Endothelial cell of umbilical vein (primary cell): Measurements from ENCODE around the gene SPACA1. TPM values are rescaled to one million over a fixed set of nuclear protein-coding genes. Genes with fewer than 3 reads are reported as not detected.
"Not testable (repeated sequence)": the region's sequence is repeated elsewhere in the genome, so short reads cannot be mapped to it uniquely, and the experiment has no call there.

Experiments
- BruUV-seq: library from RNA; stranded (reverse); fragments of 400-500 nt; replicated peaks from 2 replicates; lab custom pipeline; 2021; lab: Mats Ljungman, UMichigan
- CTCF ChIA-PET: fragments of 300-600, 350-600 bp; sonication (Branson Sonifier 250); formaldehyde crosslinking; loops from one replicate; lab custom pipeline; 2021; ENCODE audit warnings: antibody characterized with exemption, inconsistent platforms; lab: Charles Lee
- POLR2A ChIA-PET: fragments of 300-600, 350-600 bp; sonication (Branson Sonifier 250); formaldehyde crosslinking; loops from one replicate; lab custom pipeline; 2021; ENCODE audit warnings: antibody characterized with exemption, inconsistent platforms; lab: Charles Lee
- DNase-seq: peaks from one replicate; pipeline ENCODE4 v3.0.0-alpha.2; 2011; ENCODE audit warnings: low read depth, low spot score
- FAIRE-seq: peaks from 2 replicates; lab custom pipeline; 2011; peaks lifted over from hg19 to GRCh38; lab: Jason Lieb, UNC
- H2AFZ ChIP-seq: 2 replicates; pipeline ENCODE4 v1.6.0; 2012; ENCODE audit warnings: low read depth, low read length, control low read depth, inconsistent platforms
- H3K27ac ChIP-seq: 2 replicates; pipeline ENCODE4 v1.5.1; 2011; ENCODE audit warnings: low read depth, mild to moderate bottlenecking, control low read depth, low read length, moderate library complexity; ENCODE audit not compliant: insufficient read depth
- H3K27me3 ChIP-seq, 2 experiments: 2 replicates each; pipeline versions ENCODE4 v1.6.0 to v1.6.1; 2011; ENCODE audit warnings: low read length in 2 of 2, mixed read lengths in 1 of 2; ENCODE audit not compliant: control insufficient read depth in 2 of 2, insufficient read depth in 2 of 2
- H3K36me3 ChIP-seq, 2 experiments: 2 replicates in 1 of 2; 3 replicates in 1 of 2; pipeline ENCODE4 v1.5.1; 2011; ENCODE audit warnings: low read length in 2 of 2, mild to moderate bottlenecking in 1 of 2, moderate library complexity in 1 of 2; ENCODE audit not compliant: control insufficient read depth in 2 of 2, insufficient read depth in 2 of 2; ENCODE audit errors: extremely low read depth in 1 of 2
- H3K4me1 ChIP-seq: 3 replicates; pipeline ENCODE4 v1.5.1; 2011; ENCODE audit warnings: mild to moderate bottlenecking, low read length; ENCODE audit not compliant: control insufficient read depth, insufficient read depth; ENCODE audit errors: extremely low read depth
- H3K4me2 ChIP-seq: 2 replicates; pipeline ENCODE4 v1.6.1; 2011; ENCODE audit warnings: low read length, control low read depth, mixed read lengths; ENCODE audit not compliant: insufficient read depth
- H3K4me3 ChIP-seq, 3 experiments: fragments of 200-600 bp in 1 of 3; sonication (generic), shearing (Covaris generic) in 1 of 3; replicated peaks in 1 of 3; 2 replicates each; pipeline ENCODE4 v1.5.1; 2011 to 2016; ENCODE audit warnings: control low read depth in 3 of 3, low read length in 3 of 3, mild to moderate bottlenecking in 2 of 3, inconsistent platforms in 1 of 3, low read depth in 1 of 3, moderate library complexity in 1 of 3; ENCODE audit not compliant: insufficient read depth in 1 of 3
- H3K79me2 ChIP-seq: 2 replicates; pipeline ENCODE4 v1.6.0; 2012; ENCODE audit warnings: low read length, inconsistent platforms; ENCODE audit not compliant: control insufficient read depth, insufficient read depth
- H3K9ac ChIP-seq: replicated peaks from 2 replicates; pipeline ENCODE3; 2011; ENCODE audit warnings: low read length, control low read depth; ENCODE audit not compliant: insufficient read depth; ENCODE audit errors: extremely low read depth
- H3K9me1 ChIP-seq: replicated peaks from 3 replicates; pipeline ENCODE4 v1.6.0; 2011; ENCODE audit warnings: mild to moderate bottlenecking, low read length; ENCODE audit not compliant: control insufficient read depth, insufficient read depth; ENCODE audit errors: extremely low read depth
- H3K9me3 ChIP-seq: replicated peaks from 2 replicates; pipeline ENCODE4 v1.5.1; 2012; ENCODE audit warnings: low read length, inconsistent platforms; ENCODE audit not compliant: control insufficient read depth, insufficient read depth
- H4K20me1 ChIP-seq: replicated peaks from 2 replicates; pipeline ENCODE3; 2011; ENCODE audit warnings: mild to moderate bottlenecking, low read length; ENCODE audit not compliant: control insufficient read depth, insufficient read depth; ENCODE audit errors: extremely low read depth
- EZH2 ChIP-seq: IDR thresholded peaks from 2 replicates; pipeline ENCODE4 v1.6.1; 2012; ENCODE audit warnings: borderline replicate concordance, low read depth, mild to moderate bottlenecking, moderate library complexity, low read length, inconsistent platforms; ENCODE audit not compliant: severe bottlenecking
- FOS ChIP-seq: IDR thresholded peaks from 2 replicates; pipeline ENCODE4 v1.6.1; 2011; ENCODE audit warnings: mild to moderate bottlenecking, low read length, moderate library complexity, borderline replicate concordance; ENCODE audit not compliant: insufficient read depth
- GATA2 ChIP-seq: IDR thresholded peaks from 2 replicates; pipeline ENCODE4 v1.7.0; 2011; ENCODE audit warnings: low read depth, mild to moderate bottlenecking, moderate library complexity, mixed read lengths, low read length; ENCODE audit not compliant: insufficient read length, insufficient read depth
- JUN ChIP-seq: IDR thresholded peaks from 2 replicates; pipeline ENCODE4 v1.6.1; 2011; ENCODE audit warnings: borderline replicate concordance, low read depth; ENCODE audit not compliant: insufficient read length, insufficient read depth
- POLR2AphosphoS5 ChIP-seq: IDR thresholded peaks from 2 replicates; pipeline ENCODE4 v1.6.1; 2012; ENCODE audit warnings: low read depth, mild to moderate bottlenecking, control low read depth, low read length, moderate library complexity; ENCODE audit not compliant: insufficient read depth
- dilution Hi-C: fragments of 300-500 bp; cut with MboI; formaldehyde crosslinking; loops from one replicate; pipeline ENCODE4 v1.15.0; 2019; ENCODE audit warnings: low sequenced_read_pairs; ENCODE audit not compliant: extremely low pct_ligation_motif_present
- intact Hi-C: fragments of 100-400 bp; cut with micrococcal nuclease; formaldehyde crosslinking; loops from one replicate; pipeline ENCODE4 v1.10.0; 2022
- polyA plus RNA-seq, 4 experiments: library from polyadenylated mRNA; depleted of rRNA in 3 of 4; stranded (reverse) in 3 of 4; unstranded in 1 of 4; fragments of >200 nt; gene quantifications; 2 replicates each; pipeline versions ENCODE4 v1.2.1 to v1.2.3, GENCODE V29; 2011 to 2012; ENCODE audit warnings: missing spikeins in 1 of 4
- total RNA-seq: library from RNA; stranded (reverse); gene quantifications from 2 replicates; pipeline ENCODE4 v1.2.3, GENCODE V29; 2021
- TF ChIP-seq, protein P1 (sequence below): IDR thresholded peaks from 2 replicates; pipeline ENCODE4 v1.6.1; 2011; ENCODE audit not compliant: insufficient read depth, insufficient read length

Gene SPACA1
- total and polyA plus RNA-seq, 2 donors (not counting 3 experiments of a cell fraction or from before 2014, with no cell fraction given), result not detected

- Histone ChIP-seq H2AFZ (no peak overlapping the region), H3K4me1 (no peaks in the 10 kb centered on the region), H3K79me2 (no peaks in the 10 kb centered on the region), H3K27ac (no peak overlapping the region), H3K36me3 (no peaks in the 10 kb centered on the region), H3K4me2 (no peak overlapping the region), H3K27me3 (peaks cover 0 to 1% of the 10 kb centered on the region in 2 experiments), H4K20me1 (no peaks in the 10 kb centered on the region), H3K9me1 (no peaks in the 10 kb centered on the region), H3K9me3 (no peaks in the 10 kb centered on the region), H3K9ac (no peak overlapping the region), H3K4me3 (no peak overlapping the region)
- dilution Hi-C loops, result no loop called here
- BruUV-seq, result no TSS peak
- DNase-seq (no peak), FAIRE-seq (no peak)
- POLR2A ChIA-PET, result no interaction called here
- no peak for TF ChIP-seq FOS
- TF ChIP-seq, protein P1, sequence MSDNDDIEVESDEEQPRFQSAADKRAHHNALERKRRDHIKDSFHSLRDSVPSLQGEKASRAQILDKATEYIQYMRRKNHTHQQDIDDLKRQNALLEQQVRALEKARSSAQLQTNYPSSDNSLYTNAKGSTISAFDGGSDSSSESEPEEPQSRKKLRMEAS, result no peak
- TF ChIP-seq GATA2, result no peak
- no peak for TF ChIP-seq EZH2
- no peak for TF ChIP-seq JUN
- TF ChIP-seq POLR2AphosphoS5, result no peak
- intact Hi-C loops, result no loop called here
- CTCF ChIA-PET, result no interaction called here
These were observed 46.9 kb upstream of the SPACA1 start for GRCh38 chr6:88000713-88001112.

DNA sequence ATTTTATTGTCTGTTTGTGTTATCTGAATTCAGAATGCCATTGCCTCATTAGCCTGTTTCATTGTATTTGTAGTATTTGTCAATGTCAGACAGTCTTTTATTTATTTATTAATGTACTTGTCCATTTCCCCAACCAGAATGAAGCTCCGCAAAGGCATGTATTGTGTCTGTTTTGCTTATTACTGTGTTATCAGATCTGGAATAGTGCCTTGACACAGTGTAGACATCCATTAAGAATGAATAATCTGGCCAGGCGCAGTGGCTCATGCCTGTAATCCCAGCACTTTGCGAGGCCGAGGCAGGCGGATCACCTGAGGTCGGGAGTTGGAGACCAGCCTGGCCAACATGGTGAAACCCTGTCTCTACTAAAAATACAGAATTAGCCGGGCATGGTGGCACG lies 46.4 kb upstream of the SPACA1 start:
- H3K4me3 ChIP-seq, H3K9ac ChIP-seq, POLR2A ChIA-PET, H2AFZ ChIP-seq, dilution Hi-C loops, H3K27me3 ChIP-seq, BruUV-seq, H3K27ac ChIP-seq, intact Hi-C loops, H3K4me1 ChIP-seq, H4K20me1 ChIP-seq, H3K79me2 ChIP-seq, DNase-seq, H3K36me3 ChIP-seq, H3K9me1 ChIP-seq, H3K4me2 ChIP-seq, FAIRE-seq, H3K9me3 ChIP-seq, CTCF ChIA-PET: not testable (repeated sequence)
